Measurements from ENCODE around the gene SLC16A11. TPM values are rescaled to one million over a fixed set of nuclear protein-coding genes. Genes with fewer than 3 reads are reported as not detected.
A peak's percentile ranks its signal among the peaks of the same experiment; 100 is the strongest.

The SLC16A11 gene
- total and polyA plus RNA-seq, 9 of the 15 experiments (the other 6 are each of a cell fraction or from before 2014, with no cell fraction given): not detected

- ChIA-PET POLR2A (no interaction called here), CTCF (ENCODE audit: low intra/inter-chr PET ratio) (no interaction called here)
- in situ Hi-C loops (cut with MboI): loop anchor here (25.0 kb wide), 1 partner anchor 533 kb away; the partner anchor contains the start of genes SENP3 and TNFSF13
- Histone ChIP-seq H3K36me3 (ENCODE audit: control insufficient read depth, insufficient read depth, low read length) (peaks cover 10% of the 10 kb centered on the region; the same call in 2 of the 3 replicates), H2AFZ (ENCODE audit: low read depth, low read length) (no peak overlapping the region), H3K4me2 (ENCODE audit: insufficient read depth, low read length) (no peak overlapping the region), H3K4me1 (replicated peaks in 1 of 2; ENCODE audit: control insufficient read depth in 2 of 2, insufficient read depth in 2 of 2, low read length in 2 of 2) (peaks cover 16 to 24% of the 10 kb centered on the region in 2 experiments), H3K4me3 (no peak overlapping the region), H3K9me3 (replicated peaks; ENCODE audit: control insufficient read depth, insufficient read depth, low read depth, low read length) (no peaks in the 10 kb centered on the region), H3K27ac (ENCODE audit: extremely low read depth, low read depth, low read length) (no peak overlapping the region), H3K9me1 (ENCODE audit: control insufficient read depth, insufficient read depth, low read length) (no peaks in the 10 kb centered on the region), H4K20me1 (replicated peaks; ENCODE audit: control insufficient read depth, insufficient read depth, low read length) (no peaks in the 10 kb centered on the region), H3K79me2 (ENCODE audit: control insufficient read depth, insufficient read depth, low read length) (peaks cover 14% of the 10 kb centered on the region), H3K27me3 (ENCODE audit: control insufficient read depth in 2 of 2, insufficient read depth in 2 of 2, low read length in 2 of 2) (no peaks in the 10 kb centered on the region), H3K9ac (ENCODE audit: insufficient read depth in 1 of 2, low read depth in 2 of 2, low read length in 2 of 2) (no peak overlapping the region)
- intact Hi-C loops (cut with micrococcal nuclease): no loop called here
- ATAC-seq: no peak
- no TSS peak for BruUV-seq (replicated peaks)
- DNase-seq (ENCODE audit: extremely low read depth in 1 of 4, low spot score in 3 of 4): no peak
- FAIRE-seq: peak; percentile 11
- TF ChIP-seq PBX2 (CRISPR knock-in tag; IDR thresholded peaks at IDR 0.05; ENCODE audit: low read depth) (no peak), PBX2 (tag; conservative IDR thresholded peaks at IDR 0.05; ENCODE audit: low read depth) (peak; percentile 74; the same call in 1 of the 2 replicates), MEIS2 (IDR thresholded peaks at IDR 0.05; ENCODE audit: partially characterized antibody) (peak; percentile 75), TOE1 (IDR thresholded peaks at IDR 0.05; ENCODE audit: borderline replicate concordance) (no peak), TOE1 (CRISPR knock-in tag; IDR thresholded peaks at IDR 0.05; ENCODE audit: borderline replicate concordance, low read depth) (no peak), ZNF184 (CRISPR knock-in tag; IDR thresholded peaks at IDR 0.05) (no peak), PKNOX1 (IDR thresholded peaks at IDR 0.05) (peak; percentile 58)
- 10% methylated on average over 3 of the region's 3 CpGs for WGBS (ENCODE audit: insufficient coverage, low coverage, missing lambda C conversion rate)
These were observed 14.8 kb downstream of the SLC16A11 start for GRCh38 chr17:7029096-7029495.
